K562 (cell line): Measurements from ENCODE around the gene TTC31. TPM values are rescaled to one million over a fixed set of nuclear protein-coding genes. Genes with fewer than 3 reads are reported as not detected.

Source experiments
- CBFA2T2 ChIP-seq: fragments of 450-650 bp; conservative IDR thresholded peaks from 2 replicates; pipeline ENCODE4 v1.6.1; 2017; ENCODE audit warnings: mild to moderate bottlenecking
- CBX2 ChIP-seq: fragments of 200-600 bp; sonication (generic); IDR thresholded peaks from one replicate; pipeline ENCODE4 v1.6.1; 2012; ENCODE audit warnings: mild to moderate bottlenecking, low read length, inconsistent platforms; ENCODE audit not compliant: insufficient read depth, poor library complexity, severe bottlenecking
- DACH1 ChIP-seq: fragments of 450-650 bp; IDR thresholded peaks from 2 replicates; pipeline ENCODE4 v1.6.1; 2018; ENCODE audit not compliant: partially characterized antibody
- NCOR1 ChIP-seq: fragments of 450-650 bp; IDR thresholded peaks from 2 replicates; pipeline ENCODE4 v1.6.1; 2016; ENCODE audit warnings: mild to moderate bottlenecking, moderate library complexity
- RBM25 ChIP-seq: fragments of 200-400 bp; formaldehyde crosslinking; IDR thresholded peaks from 2 replicates; pipeline ENCODE4 v1.6.1; 2018; ENCODE audit warnings: low read length, low read depth, moderate library complexity; ENCODE audit not compliant: severe bottlenecking
- TRIM28 ChIP-seq: fragments of 450-650 bp; IDR thresholded peaks from 2 replicates; pipeline ENCODE4 v1.6.1; 2017
- polyA plus RNA-seq, 8 experiments: library from polyadenylated mRNA; depleted of rRNA in 4 of 8; stranded (reverse) in 5 of 8; unstranded in 3 of 8; fragments of >200 nt; fragmentation: Nextera tagmentation in 2 of 8; fragmentation: Illumina TruSeq in 1 of 8; extraction: Ambion mirVana in 2 of 8; extraction: Trizol in 1 of 8; gene quantifications; 2 replicates each; pipeline versions ENCODE4 v1.2.1 to v1.2.3, GENCODE V29; 2011 to 2014; ENCODE audit warnings: inconsistent platforms in 1 of 8, missing spikeins in 1 of 8
- total RNA-seq, 7 experiments: library from RNA; depleted of rRNA in 6 of 7; stranded (reverse); fragments of >200 nt in 6 of 7; fragmentation: Illumina TruSeq in 2 of 7; extraction: Trizol in 2 of 7; gene quantifications; 2 replicates each; pipeline versions ENCODE4 v1.2.1 to v1.2.3, GENCODE V29; 2011 to 2021; ENCODE audit warnings: low replicate concordance in 1 of 7
- TF ChIP-seq, protein P1 (sequence below): fragments of 250-450 bp; sonication (Bioruptor Pico); IDR thresholded peaks from 2 replicates; pipeline ENCODE4 v1.5.0; 2020; ENCODE audit warnings: mild to moderate bottlenecking, borderline replicate concordance
- TF ChIP-seq, protein P2 (sequence below): sonication (generic); formaldehyde crosslinking; IDR thresholded peaks from 2 replicates; pipeline ENCODE4 v1.8.0; 2023; ENCODE audit warnings: mild to moderate bottlenecking, missing genetic modification reagents

Gene TTC31
- total and polyA plus RNA-seq, 9 of the 15 experiments (the other 6 are each of a cell fraction or from before 2014, with no cell fraction given) = 4.7 to 30.5 (median 15.9) TPM

DNA sequence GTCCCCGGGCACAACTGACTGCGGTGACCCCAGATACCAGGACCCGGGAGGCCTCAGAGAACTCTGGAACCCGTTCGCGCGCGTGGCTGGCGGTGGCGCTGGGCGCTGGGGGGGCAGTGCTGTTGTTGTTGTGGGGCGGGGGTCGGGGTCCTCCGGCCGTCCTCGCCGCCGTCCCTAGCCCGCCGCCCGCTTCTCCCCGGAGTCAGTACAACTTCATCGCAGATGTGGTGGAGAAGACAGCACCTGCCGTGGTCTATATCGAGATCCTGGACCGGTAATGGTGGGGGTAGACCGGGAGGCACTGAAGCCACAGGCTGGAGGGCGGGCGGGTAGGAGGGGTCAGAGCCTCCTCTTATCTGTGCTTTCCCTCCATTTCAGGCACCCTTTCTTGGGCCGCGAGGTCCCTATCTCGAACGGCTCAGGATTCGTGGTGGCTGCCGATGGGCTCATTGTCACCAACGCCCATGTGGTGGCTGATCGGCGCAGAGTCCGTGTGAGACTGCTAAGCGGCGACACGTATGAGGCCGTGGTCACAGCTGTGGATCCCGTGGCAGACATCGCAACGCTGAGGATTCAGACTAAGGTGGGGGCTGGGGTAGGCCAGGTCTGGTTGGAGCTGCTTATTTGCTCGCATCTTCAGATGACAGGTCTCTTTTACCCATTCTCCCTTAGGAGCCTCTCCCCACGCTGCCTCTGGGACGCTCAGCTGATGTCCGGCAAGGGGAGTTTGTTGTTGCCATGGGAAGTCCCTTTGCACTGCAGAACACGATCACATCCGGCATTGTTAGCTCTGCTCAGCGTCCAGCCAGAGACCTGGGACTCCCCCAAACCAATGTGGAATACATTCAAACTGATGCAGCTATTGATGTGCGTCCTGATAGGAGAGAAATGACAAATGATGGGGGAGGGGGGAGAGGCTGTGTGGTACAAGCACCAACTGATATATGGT lies 47.6 kb downstream of the TTC31 start (continued):
- TF ChIP-seq, protein P1, sequence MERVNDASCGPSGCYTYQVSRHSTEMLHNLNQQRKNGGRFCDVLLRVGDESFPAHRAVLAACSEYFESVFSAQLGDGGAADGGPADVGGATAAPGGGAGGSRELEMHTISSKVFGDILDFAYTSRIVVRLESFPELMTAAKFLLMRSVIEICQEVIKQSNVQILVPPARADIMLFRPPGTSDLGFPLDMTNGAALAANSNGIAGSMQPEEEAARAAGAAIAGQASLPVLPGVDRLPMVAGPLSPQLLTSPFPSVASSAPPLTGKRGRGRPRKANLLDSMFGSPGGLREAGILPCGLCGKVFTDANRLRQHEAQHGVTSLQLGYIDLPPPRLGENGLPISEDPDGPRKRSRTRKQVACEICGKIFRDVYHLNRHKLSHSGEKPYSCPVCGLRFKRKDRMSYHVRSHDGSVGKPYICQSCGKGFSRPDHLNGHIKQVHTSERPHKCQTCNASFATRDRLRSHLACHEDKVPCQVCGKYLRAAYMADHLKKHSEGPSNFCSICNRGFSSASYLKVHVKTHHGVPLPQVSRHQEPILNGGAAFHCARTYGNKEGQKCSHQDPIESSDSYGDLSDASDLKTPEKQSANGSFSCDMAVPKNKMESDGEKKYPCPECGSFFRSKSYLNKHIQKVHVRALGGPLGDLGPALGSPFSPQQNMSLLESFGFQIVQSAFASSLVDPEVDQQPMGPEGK (CRISPR knock-in tag) = no peak
- peak; percentile 87 for TF ChIP-seq CBFA2T2
- no peak for TF ChIP-seq RBM25
- no peak for TF ChIP-seq CBX2
- TF ChIP-seq NCOR1 = peak; percentile 88
- peak; percentile 66 for TF ChIP-seq DACH1
- TF ChIP-seq, protein P2, sequence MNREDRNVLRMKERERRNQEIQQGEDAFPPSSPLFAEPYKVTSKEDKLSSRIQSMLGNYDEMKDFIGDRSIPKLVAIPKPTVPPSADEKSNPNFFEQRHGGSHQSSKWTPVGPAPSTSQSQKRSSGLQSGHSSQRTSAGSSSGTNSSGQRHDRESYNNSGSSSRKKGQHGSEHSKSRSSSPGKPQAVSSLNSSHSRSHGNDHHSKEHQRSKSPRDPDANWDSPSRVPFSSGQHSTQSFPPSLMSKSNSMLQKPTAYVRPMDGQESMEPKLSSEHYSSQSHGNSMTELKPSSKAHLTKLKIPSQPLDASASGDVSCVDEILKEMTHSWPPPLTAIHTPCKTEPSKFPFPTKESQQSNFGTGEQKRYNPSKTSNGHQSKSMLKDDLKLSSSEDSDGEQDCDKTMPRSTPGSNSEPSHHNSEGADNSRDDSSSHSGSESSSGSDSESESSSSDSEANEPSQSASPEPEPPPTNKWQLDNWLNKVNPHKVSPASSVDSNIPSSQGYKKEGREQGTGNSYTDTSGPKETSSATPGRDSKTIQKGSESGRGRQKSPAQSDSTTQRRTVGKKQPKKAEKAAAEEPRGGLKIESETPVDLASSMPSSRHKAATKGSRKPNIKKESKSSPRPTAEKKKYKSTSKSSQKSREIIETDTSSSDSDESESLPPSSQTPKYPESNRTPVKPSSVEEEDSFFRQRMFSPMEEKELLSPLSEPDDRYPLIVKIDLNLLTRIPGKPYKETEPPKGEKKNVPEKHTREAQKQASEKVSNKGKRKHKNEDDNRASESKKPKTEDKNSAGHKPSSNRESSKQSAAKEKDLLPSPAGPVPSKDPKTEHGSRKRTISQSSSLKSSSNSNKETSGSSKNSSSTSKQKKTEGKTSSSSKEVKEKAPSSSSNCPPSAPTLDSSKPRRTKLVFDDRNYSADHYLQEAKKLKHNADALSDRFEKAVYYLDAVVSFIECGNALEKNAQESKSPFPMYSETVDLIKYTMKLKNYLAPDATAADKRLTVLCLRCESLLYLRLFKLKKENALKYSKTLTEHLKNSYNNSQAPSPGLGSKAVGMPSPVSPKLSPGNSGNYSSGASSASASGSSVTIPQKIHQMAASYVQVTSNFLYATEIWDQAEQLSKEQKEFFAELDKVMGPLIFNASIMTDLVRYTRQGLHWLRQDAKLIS = no peak
- no peak for TF ChIP-seq TRIM28
